Tongue (tissue), 2 donors: ENCODE results near the gene ELK3. TPM values are rescaled to one million over a fixed set of nuclear protein-coding genes. Genes with fewer than 3 reads are reported as not detected.

Experiments
- DNase-seq: peaks from one replicate; pipeline ENCODE4 v3.0.0-alpha.2; 2015
- total RNA-seq: library from RNA; depleted of rRNA; stranded (reverse); fragments of >200 nt; gene quantifications from one replicate; pipeline ENCODE4 v1.2.3, GENCODE V29; 2014

ELK3 gene
- total RNA-seq, 1 donor from 2014 or later = 34.3 TPM

DNA sequence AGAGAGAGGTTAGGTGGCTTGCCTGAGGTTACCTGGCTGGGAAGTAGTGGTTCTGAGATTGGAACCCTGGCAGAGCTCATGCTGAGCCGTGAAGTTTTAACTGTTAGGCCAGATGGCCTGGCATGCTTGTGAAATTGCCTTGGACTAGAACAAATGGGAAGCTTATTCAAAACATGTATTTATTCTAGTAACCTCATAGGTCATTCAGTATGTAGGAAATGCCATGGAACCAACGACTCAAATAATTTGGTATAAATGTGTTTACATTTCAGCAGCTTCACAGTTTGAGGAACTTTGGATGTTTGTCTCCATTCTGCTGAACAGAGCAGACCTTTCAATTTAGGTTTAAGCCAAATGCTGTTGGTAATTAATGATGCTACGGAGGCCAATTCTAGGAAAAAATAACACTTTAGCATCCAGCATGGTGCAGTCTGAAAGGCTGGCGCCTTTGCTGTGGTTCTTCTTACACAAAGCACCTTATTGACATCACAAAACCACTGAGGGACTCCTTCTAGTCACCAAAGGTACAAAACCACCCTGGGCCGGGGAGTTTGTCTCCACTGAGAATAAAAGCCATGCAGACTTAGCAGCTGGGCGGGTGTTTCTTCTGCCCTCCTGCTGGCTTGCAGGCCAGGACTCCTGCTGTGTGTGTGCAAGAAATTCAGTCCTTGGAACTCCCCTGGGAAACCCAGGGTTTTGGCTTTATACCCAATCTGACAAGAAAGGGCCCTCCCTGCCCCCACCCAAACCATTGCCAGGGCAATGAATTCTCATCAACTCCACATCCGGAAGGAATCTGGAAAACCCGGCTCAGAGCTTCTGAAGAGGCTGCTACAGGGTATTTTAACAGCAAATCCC lies 64.2 kb downstream of the ELK3 start:
- peak; percentile 71 for DNase-seq

DNA sequence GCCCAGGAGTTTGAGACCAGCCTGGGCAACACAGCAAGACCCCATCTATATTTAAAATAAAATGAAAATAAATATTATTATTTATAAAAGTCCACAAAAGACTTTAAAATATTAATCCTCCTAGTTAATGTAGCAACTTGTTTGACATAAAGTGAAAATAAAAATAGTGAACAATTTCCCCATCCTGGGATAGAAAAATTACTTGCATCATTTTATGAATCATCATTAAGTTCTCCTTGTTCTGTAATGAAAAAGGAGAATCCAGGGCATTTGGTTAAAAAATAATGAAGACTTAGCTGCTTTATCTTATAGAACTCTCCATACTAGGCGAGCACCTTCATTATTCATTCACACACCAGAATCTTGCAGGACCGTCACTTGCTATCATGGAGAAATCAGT lies 66.1 kb downstream of the ELK3 start:
- no peak for DNase-seq

DNA sequence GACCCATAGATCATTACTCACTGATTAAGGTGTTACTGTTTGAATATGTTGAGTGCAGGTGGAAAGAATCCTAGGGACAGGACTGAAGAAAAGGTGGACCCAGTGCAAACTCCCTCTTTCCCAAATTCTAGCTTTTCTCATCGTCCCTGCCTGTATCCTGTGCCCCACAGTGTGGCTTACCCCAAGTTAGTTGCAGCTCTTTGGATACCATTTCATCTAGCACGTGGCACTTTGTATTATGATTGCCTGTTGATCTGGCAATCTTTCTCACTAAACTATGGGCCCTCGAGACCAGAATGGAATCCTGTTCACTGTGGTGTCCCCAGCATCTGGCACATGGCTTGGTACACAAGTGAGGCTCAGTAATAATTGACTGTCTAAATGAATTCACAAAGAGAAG lies 66.5 kb downstream of the ELK3 start:
- DNase-seq = no peak

GRCh38 chr12:96261557-96261956 lies 67.4 kb downstream of the ELK3 start:
- no peak for DNase-seq

DNA sequence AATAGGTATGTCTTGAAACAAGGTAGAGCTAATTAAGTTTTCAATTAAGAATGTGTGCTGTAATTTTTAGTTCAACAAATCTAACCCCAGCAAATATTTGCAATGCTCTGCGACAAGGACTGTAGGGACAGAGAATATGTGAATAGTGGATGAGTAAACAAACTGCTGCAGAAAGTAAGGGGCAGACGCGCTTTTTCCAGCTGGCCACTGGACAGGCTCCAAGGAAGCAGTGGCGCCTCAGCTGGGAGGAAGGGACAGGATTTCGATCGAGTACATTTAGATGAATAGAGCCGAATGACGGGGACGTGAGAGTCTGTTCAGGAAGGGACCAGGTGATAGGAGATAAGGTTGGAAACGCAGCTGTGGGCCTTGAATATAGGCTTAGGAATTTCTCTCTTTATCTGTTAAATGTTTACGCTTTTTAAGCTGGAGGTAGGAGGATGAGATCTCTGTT lies 69.3 kb downstream of the ELK3 start:
- no peak for DNase-seq

- DNase-seq = no peak
These were observed 71.2 kb downstream of the ELK3 start for GRCh38 chr12:96265400-96265799.

- no peak for DNase-seq
These were observed 71.7 kb downstream of the ELK3 start for GRCh38 chr12:96265836-96266235.

- no peak for DNase-seq
These were observed 72.1 kb downstream of the ELK3 start for GRCh38 chr12:96266238-96266637.

DNA sequence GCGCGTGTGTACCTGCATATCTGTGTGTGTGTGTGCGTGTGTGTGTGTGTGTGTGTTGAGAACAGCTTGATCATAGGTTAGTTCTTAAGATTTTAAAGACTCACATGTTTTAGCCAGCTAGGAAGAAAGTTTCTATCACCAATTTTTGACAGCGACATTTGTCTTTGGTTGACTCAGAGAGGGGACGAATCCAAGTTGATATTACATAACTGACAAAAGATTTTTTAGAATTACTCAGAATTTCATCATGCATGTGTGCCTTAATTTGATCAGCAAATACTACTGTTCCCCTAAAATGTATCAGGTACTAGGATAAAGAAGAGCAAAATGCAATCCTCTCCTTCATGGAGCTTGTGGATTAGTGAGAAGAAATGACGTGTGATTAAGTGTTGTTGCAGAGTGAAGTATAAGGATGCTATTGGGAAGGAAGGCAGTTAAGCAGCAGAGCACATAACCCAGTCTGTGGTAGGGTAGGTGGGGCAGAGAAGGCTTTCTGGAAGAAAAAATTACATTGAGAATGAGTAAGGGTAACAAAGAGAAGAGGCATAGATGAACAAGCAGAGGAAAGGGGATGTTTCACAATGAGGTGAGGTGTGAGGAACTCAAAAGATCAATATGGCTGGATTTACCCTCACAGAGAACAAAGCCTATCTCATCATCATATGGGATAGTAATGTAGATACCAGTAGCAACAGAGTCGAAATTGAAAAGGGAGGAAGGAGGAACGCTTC lies 77.5 kb downstream of the ELK3 start:
- DNase-seq = no peak

DNA sequence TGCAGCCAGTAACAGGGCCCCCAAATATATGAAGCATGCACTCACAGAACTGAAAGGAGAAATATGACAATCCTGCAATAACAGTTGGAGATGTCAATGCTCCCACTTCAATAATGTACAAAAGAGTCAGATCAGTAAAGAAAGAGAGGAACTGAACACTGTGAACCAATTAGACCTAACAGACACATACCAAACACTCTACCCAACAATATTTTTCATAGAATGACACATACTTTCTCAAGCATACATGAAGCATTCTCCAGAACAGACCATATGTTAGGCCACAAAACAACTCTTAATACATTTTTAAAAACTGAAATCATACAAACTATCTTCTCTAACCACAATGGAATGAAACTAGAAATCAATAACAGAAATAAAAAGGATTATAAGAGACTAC lies 80.2 kb downstream of the ELK3 start:
- DNase-seq = no peak

DNA sequence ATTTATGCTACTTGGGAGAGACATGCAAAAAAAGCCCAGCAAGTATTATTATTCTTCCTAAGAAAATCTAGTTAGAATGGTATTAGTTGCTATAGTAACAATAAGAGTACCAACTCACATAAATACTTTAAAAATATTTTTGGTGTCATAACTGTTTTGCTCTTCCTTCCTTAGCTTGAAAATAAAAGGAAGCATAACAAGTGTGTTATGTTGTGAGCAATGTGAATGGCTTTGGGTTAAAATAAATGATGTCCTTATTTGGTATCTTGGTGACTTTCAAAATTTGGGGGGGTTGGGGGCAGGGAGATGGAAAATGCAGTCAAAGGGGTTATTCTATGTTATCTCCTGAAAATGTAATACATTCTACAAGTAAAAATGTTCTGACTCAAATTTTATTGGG lies 91.0 kb downstream of the ELK3 start:
- DNase-seq = no peak

DNA sequence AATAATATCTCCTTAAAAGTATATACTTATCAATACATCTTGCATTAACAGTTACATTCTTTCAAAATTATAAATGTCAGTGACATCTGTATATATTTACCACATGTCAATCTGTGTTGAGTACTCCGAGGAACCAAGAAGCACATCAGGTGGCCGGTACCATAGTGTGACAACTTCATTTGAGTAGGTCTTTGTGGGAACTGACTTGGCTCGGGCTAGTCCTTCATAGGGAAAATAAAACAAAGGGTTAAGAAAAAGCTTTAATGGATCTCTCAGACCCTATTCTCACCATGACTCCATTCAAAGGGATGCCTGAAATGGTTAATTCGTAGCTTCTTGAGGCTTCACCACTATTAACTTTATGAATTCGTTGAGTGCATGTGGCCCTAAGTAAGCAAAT lies 94.9 kb downstream of the ELK3 start:
- no peak for DNase-seq

DNA sequence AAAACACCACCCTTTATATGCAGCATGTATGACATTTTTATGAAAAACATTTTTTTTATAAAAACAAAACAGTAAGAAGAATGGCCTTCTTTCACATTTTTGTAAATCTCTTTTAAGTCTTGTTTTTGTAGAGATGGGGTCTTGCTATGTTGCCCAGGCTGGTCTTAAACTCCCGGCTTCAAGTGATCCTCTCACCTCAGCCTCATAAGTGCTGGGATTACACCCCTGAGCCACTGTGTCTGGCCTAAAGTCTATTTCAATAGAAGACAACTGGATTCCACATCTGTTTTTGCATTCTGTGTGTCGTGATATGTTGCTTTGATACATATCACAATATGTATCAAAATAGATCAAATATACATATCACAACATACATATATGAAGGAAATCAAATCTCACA lies 98.9 kb downstream of the ELK3 start:
- no peak for DNase-seq

DNA sequence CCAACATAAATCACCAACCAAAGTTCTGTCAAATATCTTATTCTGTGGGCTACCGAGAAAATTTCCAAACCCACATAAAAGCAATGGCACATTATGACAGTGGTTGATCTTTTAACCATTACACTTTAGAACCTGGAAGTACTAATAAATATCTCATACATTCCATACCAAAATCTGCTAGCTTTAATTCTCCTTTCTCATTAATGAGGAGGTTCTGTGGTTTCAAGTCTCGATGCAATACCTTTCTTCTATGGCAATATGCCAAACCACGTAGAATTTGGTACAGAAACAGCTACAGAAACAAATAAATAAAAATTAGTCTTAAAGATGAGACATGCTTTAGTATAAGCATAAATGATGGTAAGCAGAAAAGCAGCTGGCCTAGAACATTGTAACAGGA lies 100.7 kb downstream of the ELK3 start:
- no peak for DNase-seq

- no peak for DNase-seq
These were observed 101.5 kb downstream of the ELK3 start for GRCh38 chr12:96295532-96296160.

GRCh38 chr12:96297504-96297903 lies 103.3 kb downstream of the ELK3 start:
- DNase-seq = no peak

DNA sequence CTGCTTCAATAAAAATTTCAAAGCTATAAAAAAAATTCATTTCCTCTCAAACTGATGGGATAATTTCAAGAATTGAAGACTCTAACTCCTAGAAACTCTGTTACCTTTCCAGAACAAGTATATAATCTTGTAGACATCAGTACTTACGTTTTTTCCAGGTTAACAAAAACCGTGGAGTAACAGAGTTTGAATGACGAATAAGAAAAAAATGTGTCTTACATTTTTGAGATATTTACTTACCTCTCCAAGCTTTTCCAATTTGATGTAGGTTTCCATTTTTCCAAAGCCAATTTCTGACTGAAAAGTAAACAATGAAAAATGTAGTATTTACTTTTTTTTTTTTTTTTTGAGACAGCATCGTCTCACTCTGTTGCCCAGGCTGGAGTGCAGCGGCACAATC lies 105.9 kb downstream of the ELK3 start:
- no peak for DNase-seq

- DNase-seq = no peak
These were observed 107.6 kb downstream of the ELK3 start for GRCh38 chr12:96301732-96302131.

GRCh38 chr12:96302687-96303310 lies 108.6 kb downstream of the ELK3 start:
- DNase-seq = no peak

DNA sequence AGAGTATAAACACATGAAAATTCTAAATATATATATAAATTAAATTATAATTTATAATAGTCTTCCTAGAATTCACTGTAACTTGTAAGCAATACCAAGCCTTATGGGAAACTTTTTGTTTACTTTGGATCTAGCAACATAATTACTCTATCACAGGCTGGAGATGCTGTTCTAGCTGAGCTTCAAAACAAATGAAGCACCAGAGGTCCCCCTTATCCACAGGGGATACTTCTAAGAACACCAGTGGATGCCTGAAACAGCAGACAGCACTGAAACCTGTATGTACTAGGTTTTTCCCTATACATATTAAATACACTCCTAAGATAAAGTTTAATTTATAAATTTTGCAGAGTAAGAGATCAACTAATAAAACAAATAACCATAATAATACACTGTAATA lies 109.5 kb downstream of the ELK3 start:
- DNase-seq = no peak

DNA sequence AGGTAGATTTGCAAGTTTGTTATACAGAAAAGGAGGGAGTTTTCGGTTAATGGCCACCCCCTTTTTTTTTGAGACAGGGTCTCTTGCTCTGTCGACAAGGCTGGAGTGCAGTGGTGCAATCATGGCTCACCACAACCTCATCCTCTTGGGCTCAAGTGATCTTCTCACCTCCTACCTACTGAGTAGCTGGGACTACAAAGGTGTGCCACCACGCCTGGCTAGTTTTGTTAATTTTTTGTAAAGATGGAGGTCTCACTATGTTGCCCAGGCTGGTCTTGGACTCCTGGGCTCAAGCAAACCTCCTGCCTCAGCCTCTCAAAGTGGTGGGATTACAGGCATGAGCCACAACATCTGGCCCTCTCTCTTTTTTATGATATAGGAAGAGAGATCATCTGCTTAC lies 111.5 kb downstream of the ELK3 start:
- DNase-seq = no peak

DNA sequence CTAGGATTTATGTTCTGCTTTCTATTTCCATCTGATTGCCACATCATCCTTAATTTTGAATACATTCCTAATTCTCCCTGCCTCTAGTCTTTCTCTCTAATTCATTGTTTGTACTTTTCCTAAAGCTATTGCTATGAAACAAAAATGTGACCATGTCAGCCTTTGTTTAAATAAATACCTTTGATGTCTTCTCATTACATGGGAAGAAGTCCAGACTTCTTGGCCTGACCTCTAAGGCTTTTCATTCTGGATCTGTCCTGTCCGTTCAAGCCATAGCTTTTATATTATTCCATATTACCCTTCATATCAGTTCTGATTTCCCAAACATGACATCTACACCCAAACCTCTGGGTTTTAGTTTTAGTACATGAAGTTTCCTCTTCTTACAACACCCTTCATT lies 114.7 kb downstream of the ELK3 start:
- DNase-seq = peak; percentile 13

DNA sequence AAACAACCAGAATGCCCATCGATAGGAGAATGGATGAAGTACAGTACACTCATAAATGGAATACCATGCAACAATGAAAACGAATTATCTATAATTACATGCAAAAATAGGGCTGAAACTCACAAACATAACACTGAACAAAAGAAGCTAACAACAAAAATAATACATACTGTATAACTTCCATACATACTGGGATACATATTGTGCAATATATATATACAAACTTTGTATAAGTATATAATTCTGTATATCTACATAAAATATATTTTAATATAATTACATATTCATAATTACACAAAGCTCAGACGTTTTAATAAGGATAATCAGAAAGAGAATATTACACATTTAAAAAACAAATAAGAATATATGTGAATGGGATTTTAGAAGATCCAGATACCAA lies 115.9 kb downstream of the ELK3 start:
- no peak for DNase-seq
